Measurements from ENCODE around the gene ZNF280C.

Gene ZNF280C

GRCh38 chrX:130186651-130187050 is 82.0 kb downstream of the ZNF280C start:
- H3K27ac ChIP-seq: no peak overlapping the region
- ChIA-PET POLR2A (ENCODE audit: low non-redundant PET) (interaction anchor here (0.5 kb wide), 1 partner anchor 81 kb away, joined by 7 read pairs; no protein-coding TSS in a partner anchor), CTCF (interaction anchor here (0.6 kb wide), 1 partner anchor 310 kb away, joined by 3 read pairs; no protein-coding TSS in a partner anchor)
- no peak for DNase-seq (ENCODE audit: low spot score)
- TF ChIP-seq CTCF (conservative IDR thresholded peaks at IDR 0.05; ENCODE audit: low read depth): no peak

- no peak overlapping the region for H3K27ac ChIP-seq
- CTCF ChIA-PET: no interaction called here
- no peak for TF ChIP-seq CTCF (conservative IDR thresholded peaks at IDR 0.05; ENCODE audit: low read depth)
Observed at GRCh38 chrX:130184857-130185256, 83.8 kb downstream of the ZNF280C start.

GRCh38 chrX:130184168-130184567 is 84.5 kb downstream of the ZNF280C start:
- no peak for TF ChIP-seq CTCF (conservative IDR thresholded peaks at IDR 0.05; ENCODE audit: low read depth)
- ChIA-PET CTCF (no interaction called here), POLR2A (ENCODE audit: low non-redundant PET) (no interaction called here)
- no peak for DNase-seq (ENCODE audit: low spot score)
- no peak overlapping the region for H3K27ac ChIP-seq

More at GRCh38 chrX:130184857-130185256, 83.8 kb downstream of the ZNF280C start:
- POLR2A ChIA-PET (ENCODE audit: low non-redundant PET): no interaction called here
- DNase-seq (ENCODE audit: low spot score): no peak

GRCh38 chrX:130179579-130180215 is 89.0 kb downstream of the ZNF280C start:
- no peak for DNase-seq (ENCODE audit: low spot score)
- H3K27ac ChIP-seq: no peak overlapping the region
- no peak for TF ChIP-seq CTCF (conservative IDR thresholded peaks at IDR 0.05; ENCODE audit: low read depth)
- ChIA-PET POLR2A (ENCODE audit: low non-redundant PET) (no interaction called here), CTCF (no interaction called here)

- POLR2A ChIA-PET (ENCODE audit: low non-redundant PET): no interaction called here
- no peak for DNase-seq (ENCODE audit: low spot score)
- H3K27ac ChIP-seq: no peak overlapping the region
- no peak for TF ChIP-seq CTCF (conservative IDR thresholded peaks at IDR 0.05; ENCODE audit: low read depth)
- CTCF ChIA-PET: no interaction called here
Observed at GRCh38 chrX:130179170-130179569, 89.5 kb downstream of the ZNF280C start.

GRCh38 chrX:130176942-130177341 is 91.8 kb downstream of the ZNF280C start:
- ChIA-PET CTCF (no interaction called here), POLR2A (ENCODE audit: low non-redundant PET) (no interaction called here)
- no peak overlapping the region for H3K27ac ChIP-seq
- TF ChIP-seq CTCF (conservative IDR thresholded peaks at IDR 0.05; ENCODE audit: low read depth): no peak
- DNase-seq (ENCODE audit: low spot score): no peak
